ENCODE measurements around the gene NHS.

NHS gene

DNA sequence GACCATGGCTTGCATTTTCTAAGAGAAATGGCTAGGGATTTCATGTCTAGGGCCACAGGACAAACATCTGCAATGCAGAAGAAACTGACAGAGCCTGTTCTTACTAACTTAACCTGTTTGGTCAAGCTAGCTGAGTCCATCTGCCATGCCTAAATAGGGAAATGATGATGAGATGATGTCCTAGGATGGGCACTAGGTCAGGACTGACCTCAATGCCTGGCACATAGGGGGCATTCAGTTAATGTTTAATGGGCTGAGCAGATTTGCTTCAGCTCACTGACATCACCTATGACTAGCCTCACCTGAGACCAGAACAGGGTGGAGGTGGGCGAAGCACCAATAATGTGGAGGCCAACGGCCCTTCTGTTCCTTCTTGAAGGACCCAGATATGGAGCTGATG, 188.1 kb downstream of the NHS start:
- Histone ChIP-seq H4K91ac (ENCODE audit: low read length) (no peak overlapping the region), H3K79me1 (replicated peaks; ENCODE audit: low read length, poor library complexity, severe bottlenecking) (peaks cover 9% of the 10 kb centered on the region), H3K4ac (ENCODE audit: low read depth in 1 of 2, low read length in 2 of 2) (no peak overlapping the region), H2BK120ac (ENCODE audit: low read depth, low read length) (no peak overlapping the region), H2BK12ac (ENCODE audit: low read length in 2 of 2) (no peak overlapping the region), H2BK15ac (ENCODE audit: low read depth, poor library complexity, severe bottlenecking) (no peak overlapping the region), H3K9me3 (ENCODE audit: control insufficient read depth, low read length) (no peaks in the 10 kb centered on the region), H3K4me1 (ENCODE audit: control insufficient read depth, insufficient read depth, low read depth, low read length) (peaks cover 13% of the 10 kb centered on the region), H2AK5ac (ENCODE audit: low read length, severe bottlenecking) (no peak overlapping the region), H3K27me3 (ENCODE audit: control insufficient read depth in 1 of 2, insufficient read depth in 1 of 2, low read length in 2 of 2) (no peaks in the 10 kb centered on the region), H3K18ac (ENCODE audit: low read depth in 1 of 2, low read length in 2 of 2) (no peak overlapping the region), H3K36me3 (ENCODE audit: control insufficient read depth in 1 of 2, insufficient read depth in 2 of 2, low read depth in 1 of 2, low read length in 2 of 2) (no peaks in the 10 kb centered on the region), H3K27ac (ENCODE audit: low read length, poor library complexity, severe bottlenecking) (no peak overlapping the region), H4K8ac (ENCODE audit: low read length) (no peak overlapping the region), H3K4me3 (ENCODE audit: insufficient read depth in 1 of 2, low read depth in 1 of 2, low read length in 2 of 2) (no peak overlapping the region), H3K14ac (ENCODE audit: low read length in 2 of 2) (no peak overlapping the region), H2AFZ (ENCODE audit: low read depth, low read length) (no peak overlapping the region), H3K9ac (ENCODE audit: low read length) (no peak overlapping the region), H2BK5ac (ENCODE audit: low read depth, low read length, poor library complexity, severe bottlenecking) (no peak overlapping the region), H3K23ac (ENCODE audit: low read length in 2 of 2) (no peak overlapping the region), H3K4me2 (ENCODE audit: low read length, poor library complexity, severe bottlenecking) (no peak overlapping the region)
- no peak for DNase-seq
- WGBS, result 88% methylated on average over 2 of the region's 2 CpGs

DNA sequence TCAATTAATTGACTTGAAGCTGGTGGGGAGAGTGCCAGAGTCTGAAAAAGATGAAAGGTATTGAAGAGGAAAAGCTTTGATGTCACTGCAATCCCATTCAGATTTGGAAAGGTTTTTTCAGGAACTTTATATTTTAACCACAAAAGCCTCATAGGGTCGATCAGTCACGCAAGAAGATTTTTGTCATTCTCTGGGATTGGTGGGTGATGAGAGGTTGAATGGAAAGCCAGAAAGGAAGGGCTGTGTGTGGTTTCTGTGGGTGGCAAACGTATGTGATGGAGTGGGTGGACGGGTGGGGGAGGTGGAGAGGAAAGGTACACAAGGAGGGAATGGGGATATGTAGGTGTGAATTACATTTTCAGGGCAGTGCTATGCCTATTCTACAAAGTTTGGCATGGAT, 188.5 kb downstream of the NHS start:
- no peak overlapping the region for H3K23ac ChIP-seq (ENCODE audit: low read length in 2 of 2)
- H3K4me3 ChIP-seq (ENCODE audit: insufficient read depth in 1 of 2, low read depth in 1 of 2, low read length in 2 of 2), result no peak overlapping the region
- H2BK15ac ChIP-seq (ENCODE audit: low read depth, poor library complexity, severe bottlenecking), result no peak overlapping the region
- H3K27ac ChIP-seq (ENCODE audit: low read length, poor library complexity, severe bottlenecking), result no peak overlapping the region
- H3K4me1 ChIP-seq (ENCODE audit: control insufficient read depth, insufficient read depth, low read depth, low read length), result peaks cover 14% of the 10 kb centered on the region
- H2AK5ac ChIP-seq (ENCODE audit: low read length, severe bottlenecking), result no peak overlapping the region
- H3K18ac ChIP-seq (ENCODE audit: low read depth in 1 of 2, low read length in 2 of 2), result no peak overlapping the region
- H3K36me3 ChIP-seq (ENCODE audit: control insufficient read depth in 1 of 2, insufficient read depth in 2 of 2, low read depth in 1 of 2, low read length in 2 of 2), result no peaks in the 10 kb centered on the region
- no peak overlapping the region for H4K8ac ChIP-seq (ENCODE audit: low read length)
- no peak overlapping the region for H2AFZ ChIP-seq (ENCODE audit: low read depth, low read length)
- H3K9ac ChIP-seq (ENCODE audit: low read length), result no peak overlapping the region
- no peak overlapping the region for H2BK12ac ChIP-seq (ENCODE audit: low read length in 2 of 2)
- WGBS, result 74% methylated on average over 4 of the region's 4 CpGs
- no peak overlapping the region for H2BK5ac ChIP-seq (ENCODE audit: low read depth, low read length, poor library complexity, severe bottlenecking)
- H3K4me2 ChIP-seq (ENCODE audit: low read length, poor library complexity, severe bottlenecking), result no peak overlapping the region
- H4K91ac ChIP-seq (ENCODE audit: low read length), result no peak overlapping the region
- peaks cover 9% of the 10 kb centered on the region for H3K79me1 ChIP-seq (replicated peaks; ENCODE audit: low read length, poor library complexity, severe bottlenecking)
- no peak overlapping the region for H2BK120ac ChIP-seq (ENCODE audit: low read depth, low read length)
- no peaks in the 10 kb centered on the region for H3K9me3 ChIP-seq (ENCODE audit: control insufficient read depth, low read length)
- H3K4ac ChIP-seq (ENCODE audit: low read depth in 1 of 2, low read length in 2 of 2), result no peak overlapping the region
- no peaks in the 10 kb centered on the region for H3K27me3 ChIP-seq (ENCODE audit: control insufficient read depth in 1 of 2, insufficient read depth in 1 of 2, low read length in 2 of 2)
- H3K14ac ChIP-seq (ENCODE audit: low read length in 2 of 2), result no peak overlapping the region
- no peak for DNase-seq

DNA sequence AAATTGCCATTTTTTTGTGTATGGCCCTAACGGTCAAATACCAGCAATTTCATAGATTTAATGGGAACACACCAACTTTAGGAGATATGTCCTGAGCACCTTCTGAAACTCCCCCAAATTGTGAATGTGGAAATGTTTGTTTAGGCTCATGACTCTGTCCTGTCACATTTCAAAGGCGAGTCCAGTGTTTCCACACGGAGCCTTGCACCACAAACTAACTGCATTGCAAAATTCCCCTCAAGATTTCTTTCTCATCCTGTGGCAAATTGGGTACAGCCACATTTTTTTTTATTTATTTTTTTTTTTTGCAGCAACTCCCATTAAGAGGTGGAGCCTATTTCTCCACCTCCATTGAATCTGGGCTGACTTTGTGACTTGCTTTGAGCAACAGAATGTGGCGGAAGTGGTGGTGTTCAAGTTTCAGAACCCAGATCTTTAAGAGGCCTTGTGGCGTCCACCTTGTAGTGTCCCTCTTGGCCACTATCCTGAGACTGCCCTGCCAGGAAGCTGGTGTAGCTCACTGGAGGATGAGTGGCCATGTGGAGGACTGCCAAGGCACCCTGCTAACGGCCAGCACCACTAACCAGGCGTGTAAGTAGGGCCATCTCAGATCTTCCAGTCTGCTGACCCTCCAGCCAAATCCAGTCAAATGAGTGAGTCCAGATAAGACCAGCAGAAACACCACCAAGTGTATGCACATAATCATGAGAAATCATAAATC, 189.8 kb downstream of the NHS start:
- Histone ChIP-seq H2BK15ac (ENCODE audit: low read depth, poor library complexity, severe bottlenecking) (no peak overlapping the region), H2BK5ac (ENCODE audit: low read depth, low read length, poor library complexity, severe bottlenecking) (no peak overlapping the region), H3K23ac (ENCODE audit: low read length in 2 of 2) (no peak overlapping the region), H3K79me1 (replicated peaks; ENCODE audit: low read length, poor library complexity, severe bottlenecking) (peaks cover 9% of the 10 kb centered on the region), H3K27me3 (ENCODE audit: control insufficient read depth in 1 of 2, insufficient read depth in 1 of 2, low read length in 2 of 2) (no peaks in the 10 kb centered on the region), H3K9me3 (ENCODE audit: control insufficient read depth, low read length) (no peaks in the 10 kb centered on the region), H3K4me3 (ENCODE audit: insufficient read depth in 1 of 2, low read depth in 1 of 2, low read length in 2 of 2) (no peak overlapping the region), H4K91ac (ENCODE audit: low read length) (no peak overlapping the region), H2AK5ac (ENCODE audit: low read length, severe bottlenecking) (peak overlapping the region; percentile 29), H2AFZ (ENCODE audit: low read depth, low read length) (no peak overlapping the region), H3K4me1 (ENCODE audit: control insufficient read depth, insufficient read depth, low read depth, low read length) (peaks cover 9% of the 10 kb centered on the region), H3K27ac (ENCODE audit: low read length, poor library complexity, severe bottlenecking) (no peak overlapping the region), H3K4me2 (ENCODE audit: low read length, poor library complexity, severe bottlenecking) (no peak overlapping the region), H3K36me3 (ENCODE audit: control insufficient read depth in 1 of 2, insufficient read depth in 2 of 2, low read depth in 1 of 2, low read length in 2 of 2) (no peaks in the 10 kb centered on the region), H3K4ac (ENCODE audit: low read depth in 1 of 2, low read length in 2 of 2) (no peak overlapping the region), H4K8ac (ENCODE audit: low read length) (no peak overlapping the region), H3K14ac (ENCODE audit: low read length in 2 of 2) (no peak overlapping the region), H2BK120ac (ENCODE audit: low read depth, low read length) (no peak overlapping the region), H3K18ac (ENCODE audit: low read depth in 1 of 2, low read length in 2 of 2) (no peak overlapping the region), H3K9ac (ENCODE audit: low read length) (no peak overlapping the region), H2BK12ac (ENCODE audit: low read length in 2 of 2) (no peak overlapping the region)
- 93% methylated on average over 4 of the region's 7 CpGs for WGBS
- peak; percentile 7 for DNase-seq

DNA sequence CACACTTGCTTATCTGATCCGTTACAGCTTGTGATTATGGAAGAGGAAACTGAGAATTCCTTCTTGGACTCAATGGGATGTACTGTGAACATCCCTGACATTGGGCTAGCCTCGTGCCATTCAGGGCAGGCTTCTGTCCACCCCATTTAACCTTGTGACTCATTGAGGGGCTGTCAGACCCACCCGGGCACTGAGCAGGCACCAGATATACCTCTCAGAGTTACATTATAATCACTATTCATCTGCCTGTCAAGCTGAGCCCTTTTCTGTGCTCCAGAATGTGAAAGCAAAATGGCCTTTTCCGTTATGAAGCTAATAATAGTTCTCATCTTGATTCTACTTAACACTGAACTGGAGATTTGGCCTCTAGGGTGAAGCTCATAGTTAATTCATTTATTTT, 191.7 kb downstream of the NHS start:
- no peak for DNase-seq
- no peak overlapping the region for H4K91ac ChIP-seq (ENCODE audit: low read length)
- no peak overlapping the region for H2BK5ac ChIP-seq (ENCODE audit: low read depth, low read length, poor library complexity, severe bottlenecking)
- H2BK120ac ChIP-seq (ENCODE audit: low read depth, low read length), result no peak overlapping the region
- H3K18ac ChIP-seq (ENCODE audit: low read depth in 1 of 2, low read length in 2 of 2), result no peak overlapping the region
- no peak overlapping the region for H4K8ac ChIP-seq (ENCODE audit: low read length)
- no peaks in the 10 kb centered on the region for H3K9me3 ChIP-seq (ENCODE audit: control insufficient read depth, low read length)
- no peaks in the 10 kb centered on the region for H3K36me3 ChIP-seq (ENCODE audit: control insufficient read depth in 1 of 2, insufficient read depth in 2 of 2, low read depth in 1 of 2, low read length in 2 of 2)
- peak overlapping the region; percentile 29 for H2AK5ac ChIP-seq (ENCODE audit: low read length, severe bottlenecking)
- H3K4me3 ChIP-seq (ENCODE audit: insufficient read depth in 1 of 2, low read depth in 1 of 2, low read length in 2 of 2), result no peak overlapping the region
- no peak overlapping the region for H2AFZ ChIP-seq (ENCODE audit: low read depth, low read length)
- WGBS, result 48% methylated on average over 3 of the region's 4 CpGs
- H2BK12ac ChIP-seq (ENCODE audit: low read length in 2 of 2), result no peak overlapping the region
- H3K23ac ChIP-seq (ENCODE audit: low read length in 2 of 2), result no peak overlapping the region
- no peak overlapping the region for H3K4me2 ChIP-seq (ENCODE audit: low read length, poor library complexity, severe bottlenecking)
- H3K14ac ChIP-seq (ENCODE audit: low read length in 2 of 2), result no peak overlapping the region
- peak overlapping the region; percentile 53 for H3K9ac ChIP-seq (ENCODE audit: low read length)
- no peak overlapping the region for H3K27ac ChIP-seq (ENCODE audit: low read length, poor library complexity, severe bottlenecking)
- H3K4ac ChIP-seq (ENCODE audit: low read depth in 1 of 2, low read length in 2 of 2), result no peak overlapping the region
- no peak overlapping the region for H2BK15ac ChIP-seq (ENCODE audit: low read depth, poor library complexity, severe bottlenecking)
- peaks cover 9% of the 10 kb centered on the region for H3K79me1 ChIP-seq (replicated peaks; ENCODE audit: low read length, poor library complexity, severe bottlenecking)
- no peaks in the 10 kb centered on the region for H3K27me3 ChIP-seq (ENCODE audit: control insufficient read depth in 1 of 2, insufficient read depth in 1 of 2, low read length in 2 of 2)
- H3K4me1 ChIP-seq (ENCODE audit: control insufficient read depth, insufficient read depth, low read depth, low read length), result peaks cover 9% of the 10 kb centered on the region

Data from mesenchymal stem cell (in vitro differentiated cells and primary cell).